Activated T-cell treated with anti-CD3 and anti-CD28 coated beads, Interleukin-2, amount 50 U/mL, for 48 hours (primary cell): ENCODE results near the gene KCTD8.

Experiments used
- DNase-seq, 2 experiments: peaks; one replicate each; pipeline ENCODE4 v3.0.0-alpha.2; 2020

The KCTD8 gene

DNA sequence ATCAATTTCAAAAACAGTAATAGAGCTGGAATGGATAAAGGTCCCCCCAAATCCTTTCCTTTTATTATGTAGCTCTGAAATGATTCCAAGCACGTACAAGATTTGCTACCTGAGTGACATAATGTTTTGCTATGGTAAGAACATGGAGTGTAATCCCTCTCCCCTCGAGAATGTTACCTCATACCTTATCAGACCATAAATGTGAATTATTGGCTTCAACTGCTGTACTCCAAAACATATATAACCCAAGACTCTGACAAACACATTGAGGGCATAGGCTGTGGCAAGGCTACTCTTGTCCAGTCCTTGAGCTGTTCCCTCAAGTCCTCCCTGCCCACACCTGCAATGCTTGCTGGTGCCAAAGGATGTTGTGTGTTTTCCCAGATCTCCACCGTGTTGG is 286.9 kb downstream of the KCTD8 start:
- no peak for DNase-seq

DNA sequence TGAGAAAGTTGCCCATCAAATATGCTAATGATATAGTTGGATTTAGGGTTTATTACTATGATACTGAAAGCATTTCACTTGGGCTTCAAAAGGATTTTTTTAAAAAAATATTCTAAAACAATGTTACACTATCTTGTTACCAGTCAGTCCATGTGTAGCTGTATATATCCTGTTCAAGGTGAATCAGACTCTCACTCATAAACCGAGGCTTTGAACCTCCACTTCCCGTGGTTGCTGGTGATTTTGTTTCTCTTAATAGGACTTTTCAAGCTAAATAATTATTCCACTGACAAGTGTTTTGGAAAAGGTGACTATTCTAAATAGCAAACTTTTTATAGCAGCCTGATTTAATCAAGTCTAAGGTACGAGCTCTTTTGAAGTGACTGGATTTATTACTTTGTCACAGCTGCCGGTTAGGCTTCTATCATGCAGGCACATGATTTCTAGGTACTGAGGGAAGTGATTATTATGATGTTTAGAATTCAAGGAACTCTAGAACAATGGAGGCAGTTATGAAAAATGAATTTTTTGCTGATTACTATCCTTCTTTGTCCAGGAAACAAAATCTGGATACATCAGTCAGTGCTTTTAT is 287.7 kb downstream of the KCTD8 start:
- DNase-seq = no peak

DNA sequence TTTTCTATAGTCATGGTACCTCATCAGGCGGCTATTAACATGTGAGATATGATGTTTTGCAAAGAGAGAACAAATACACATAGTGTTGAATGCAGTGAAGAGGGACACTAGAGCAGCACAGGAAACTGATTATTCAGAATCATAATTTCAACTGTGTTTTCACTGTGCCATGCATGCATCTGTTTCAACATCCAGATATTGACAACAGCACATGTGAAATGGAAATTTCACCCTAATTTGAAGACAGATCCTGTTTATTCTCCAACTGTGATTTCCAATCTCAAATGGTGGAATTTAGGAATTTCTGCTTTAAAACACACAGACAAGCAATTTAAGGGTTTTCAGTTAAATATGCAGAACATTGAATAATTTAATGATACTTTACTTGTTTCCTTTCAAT is 288.6 kb downstream of the KCTD8 start:
- DNase-seq = no peak

DNA sequence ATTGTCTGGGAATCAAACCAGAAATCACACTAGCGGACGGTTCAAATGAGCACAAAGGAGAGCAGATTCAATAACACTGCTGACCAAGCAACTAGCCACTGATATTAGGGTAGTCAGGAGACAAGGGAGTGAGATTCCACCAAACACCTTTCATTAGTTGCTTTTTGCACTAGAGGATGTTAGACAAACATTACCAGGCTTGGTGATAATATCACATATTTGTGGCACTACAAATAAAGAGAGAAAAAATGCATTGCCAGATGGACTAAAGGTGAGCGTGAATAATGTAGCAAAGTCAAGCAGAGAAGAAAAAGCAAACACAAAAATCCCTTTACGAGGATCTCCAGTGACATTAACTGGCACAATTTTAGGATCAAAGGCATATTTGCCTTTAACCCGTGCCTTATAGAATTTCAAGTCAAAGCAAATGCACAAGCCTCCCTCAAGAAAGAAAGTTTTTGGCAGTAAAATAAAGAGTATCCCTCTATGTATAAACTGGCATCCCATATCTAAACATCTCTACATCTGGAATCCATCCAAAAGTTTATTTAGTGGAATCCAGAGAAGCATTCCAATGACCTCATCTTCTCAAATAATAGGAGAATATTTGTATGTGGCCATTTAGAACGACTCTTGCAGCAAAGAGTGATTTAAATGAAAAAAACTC is 290.9 kb downstream of the KCTD8 start:
- DNase-seq = no peak

DNA sequence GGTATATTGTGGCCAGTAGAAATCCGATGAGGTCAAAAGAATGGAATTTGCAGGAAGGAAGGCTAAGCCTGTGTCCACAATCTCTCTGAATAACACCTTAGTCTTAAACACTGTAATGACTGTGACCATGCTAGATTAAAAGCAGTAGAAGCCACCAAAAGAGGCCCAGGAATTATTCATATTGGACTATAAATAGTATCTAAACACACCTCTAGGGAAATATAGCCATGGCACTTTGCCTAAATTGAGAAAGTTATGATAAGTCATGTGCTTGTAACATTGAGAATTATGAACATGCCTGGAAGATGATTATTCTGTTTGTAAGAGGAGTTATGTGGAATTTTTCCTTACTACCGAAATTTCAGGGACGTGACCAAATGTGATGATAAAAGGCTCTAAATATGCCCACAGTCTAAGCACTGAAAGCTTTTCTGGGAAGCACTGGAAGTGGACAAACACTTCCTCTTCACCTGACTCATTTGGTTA is 298.5 kb downstream of the KCTD8 start:
- no peak for DNase-seq

DNA sequence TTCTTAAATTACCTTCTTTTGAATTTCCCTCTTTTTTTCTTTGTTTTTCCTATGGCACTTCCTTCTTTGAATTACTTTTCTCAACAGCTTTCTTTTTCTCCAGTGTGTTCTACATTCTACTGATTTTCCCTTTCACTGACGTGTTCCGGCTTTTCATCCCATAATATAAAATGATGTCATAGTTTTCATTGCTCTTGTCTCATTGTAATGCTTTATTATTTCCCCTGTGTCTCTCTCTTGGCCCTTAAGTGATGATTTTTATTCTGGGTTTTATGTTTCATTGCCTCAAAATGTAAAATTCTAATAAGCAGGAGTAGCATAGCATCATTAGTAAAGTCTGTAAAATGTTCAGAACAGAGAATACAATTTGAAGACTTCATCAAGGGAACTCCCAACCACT is 299.3 kb downstream of the KCTD8 start:
- no peak for DNase-seq

DNA sequence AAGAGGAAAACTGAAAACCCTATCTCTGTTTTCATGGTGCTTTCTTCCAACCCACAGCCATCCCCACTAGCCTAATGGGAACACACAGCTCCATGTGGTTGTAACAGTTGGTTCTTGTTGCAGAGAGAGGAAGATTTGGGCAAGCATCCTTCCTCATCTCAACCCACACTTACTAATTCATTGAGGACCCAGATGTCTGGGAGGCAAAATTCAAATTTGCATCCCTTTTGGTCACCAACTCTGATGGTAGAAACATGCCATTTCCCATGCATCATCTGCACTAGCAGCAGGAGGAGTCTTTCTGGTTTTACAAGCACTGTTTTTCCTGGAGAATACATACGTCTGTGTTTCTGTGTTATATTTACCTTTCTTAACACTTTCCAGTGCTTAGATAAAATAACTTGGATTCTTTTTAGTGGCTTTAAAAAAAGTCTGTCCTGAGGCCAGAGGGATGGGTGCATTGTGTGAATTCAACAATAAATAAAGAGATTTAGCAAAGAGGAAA is 301.0 kb downstream of the KCTD8 start:
- no peak for DNase-seq

DNA sequence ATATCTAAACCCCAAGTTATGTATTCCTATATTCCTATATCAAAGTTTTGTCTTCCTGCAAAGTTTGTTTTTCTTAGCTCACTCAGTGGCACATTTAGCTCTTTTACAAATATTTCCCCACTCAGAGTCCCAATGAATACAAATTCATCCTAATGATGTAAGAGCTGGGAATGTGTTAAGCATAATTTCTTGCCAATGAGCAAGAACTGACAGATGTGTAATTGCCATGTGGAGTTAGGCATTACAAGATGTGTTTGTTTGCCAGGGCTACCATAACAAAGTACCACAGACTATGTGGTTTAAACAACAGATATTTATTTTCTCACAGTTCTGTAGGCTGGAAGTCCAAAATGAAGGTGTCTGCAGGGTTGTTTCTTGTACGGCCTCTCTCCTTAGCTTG is 302.1 kb downstream of the KCTD8 start:
- DNase-seq = no peak

DNA sequence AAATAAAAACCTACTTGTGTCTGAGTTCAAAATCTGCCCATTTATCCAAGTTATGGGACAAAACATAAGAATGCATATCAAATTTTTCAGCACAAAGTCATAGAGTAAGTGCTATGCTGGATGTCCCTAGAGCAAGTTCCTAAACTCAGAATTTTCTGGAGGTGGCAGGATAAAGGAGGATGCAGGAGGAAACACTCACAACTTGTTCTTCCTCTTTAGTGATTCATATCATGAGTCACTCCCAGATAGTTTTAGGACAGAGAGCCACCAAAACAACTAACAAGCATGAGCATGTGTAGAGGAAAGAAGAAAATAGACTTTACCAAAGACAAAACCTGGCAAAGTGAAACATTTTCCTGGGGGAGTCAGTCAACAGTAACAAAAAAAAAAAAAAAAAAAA is 302.7 kb downstream of the KCTD8 start:
- DNase-seq = no peak

DNA sequence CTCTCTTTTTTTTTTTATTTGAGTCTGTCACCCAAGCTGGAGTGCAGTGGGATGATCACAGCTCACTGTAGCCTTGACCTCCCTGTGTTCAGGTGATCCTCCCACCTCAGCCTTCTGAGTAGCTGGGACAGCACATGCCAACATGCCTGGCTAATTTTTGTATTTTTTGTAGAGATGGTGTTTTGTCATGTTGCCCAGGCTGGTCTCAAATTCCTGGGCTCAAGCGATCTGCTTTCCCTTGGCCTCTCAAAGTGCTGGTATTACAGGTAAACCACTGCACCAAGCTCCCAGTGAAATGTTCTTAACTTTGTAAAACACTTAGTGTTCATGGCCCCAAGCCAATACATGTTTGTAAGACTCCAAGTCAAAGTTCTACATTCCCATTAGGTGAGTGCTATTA is 316.1 kb downstream of the KCTD8 start:
- DNase-seq = no peak
